Measurements from ENCODE around the gene INCENP.

INCENP gene

DNA sequence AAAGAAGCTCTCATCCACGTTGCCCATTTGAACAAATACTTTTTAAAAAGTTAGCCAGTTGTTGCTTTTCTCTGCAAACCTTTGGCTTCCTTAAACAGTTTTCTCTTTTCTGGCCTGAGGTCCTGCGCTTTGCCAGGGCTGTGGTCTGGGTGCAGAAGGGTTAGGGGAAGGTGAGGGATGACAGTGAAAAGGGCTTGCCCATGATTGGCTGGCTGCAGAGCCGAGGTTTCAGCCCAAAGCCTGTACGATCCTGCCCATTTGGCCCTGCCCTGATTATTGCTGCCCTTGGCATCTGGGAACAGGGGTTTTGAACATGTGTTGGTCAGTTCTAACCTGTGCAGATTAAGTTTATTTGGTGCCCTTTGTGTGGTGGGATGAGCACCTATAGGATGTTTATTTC lies 1.5 kb downstream of the INCENP start:
- no peak for DNase-seq

GRCh38 chr11:62125881-62126280 lies 2.1 kb downstream of the INCENP start:
- DNase-seq, result no peak

GRCh38 chr11:62127426-62127825 lies 3.6 kb downstream of the INCENP start:
- no peak for DNase-seq

DNA sequence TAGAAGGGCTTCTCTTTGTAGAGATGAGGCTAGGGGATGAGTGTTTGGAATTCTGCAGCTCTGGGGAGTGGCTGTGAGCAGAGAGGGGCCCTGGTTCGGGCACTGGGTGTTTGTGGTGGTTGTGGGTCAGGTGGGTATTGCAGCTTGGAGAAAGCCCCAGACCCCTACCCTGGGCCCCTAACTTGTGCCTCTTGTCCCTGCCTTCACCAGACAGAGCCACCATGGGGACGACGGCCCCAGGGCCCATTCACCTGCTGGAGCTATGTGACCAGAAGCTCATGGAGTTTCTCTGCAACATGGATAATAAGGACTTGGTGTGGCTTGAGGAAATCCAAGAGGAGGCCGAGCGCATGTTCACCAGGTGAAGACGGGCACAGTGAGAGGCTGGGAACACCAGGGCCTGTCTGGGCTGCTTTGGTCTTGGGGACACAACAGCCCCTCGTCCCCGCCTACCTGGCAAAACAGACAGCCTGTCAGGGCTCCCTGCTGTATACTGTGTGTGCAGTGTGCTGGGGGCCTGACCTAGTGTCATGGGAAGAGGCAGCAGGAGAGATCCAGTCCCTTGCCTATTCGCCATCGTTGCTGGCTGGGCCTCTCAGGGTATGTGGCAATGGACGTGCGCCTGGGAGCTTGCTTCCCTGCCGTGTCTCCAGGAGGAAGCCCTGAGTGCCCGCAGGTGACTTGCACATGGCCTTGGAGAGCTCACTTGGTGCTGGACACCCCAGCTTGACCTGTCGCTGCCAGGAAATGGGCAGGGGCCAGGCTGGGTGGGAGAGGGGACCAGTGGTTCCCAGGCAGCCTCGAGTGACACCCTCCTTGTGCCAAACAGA lies 4.3 kb downstream of the INCENP start:
- no peak for DNase-seq

DNA sequence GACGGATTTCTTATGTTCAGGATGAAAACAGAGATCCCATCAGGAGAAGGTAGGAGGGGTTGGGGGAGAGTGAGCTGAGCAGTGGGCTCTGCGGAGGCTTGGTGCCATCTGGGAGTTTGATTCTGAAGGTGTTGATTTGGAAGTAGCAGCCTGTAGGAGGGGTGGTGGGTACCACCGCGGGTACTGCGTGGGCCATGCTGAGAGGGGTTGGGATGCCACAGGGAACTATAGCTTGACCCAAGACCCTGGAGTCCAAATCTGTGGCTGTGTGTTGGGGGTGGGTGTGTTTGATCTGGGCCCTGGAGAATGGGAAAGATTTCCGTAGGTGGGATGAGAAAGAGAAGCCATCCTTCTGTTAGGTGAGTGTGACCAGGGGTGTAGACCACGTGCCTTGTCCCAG lies 5.0 kb downstream of the INCENP start:
- DNase-seq, result no peak

DNA sequence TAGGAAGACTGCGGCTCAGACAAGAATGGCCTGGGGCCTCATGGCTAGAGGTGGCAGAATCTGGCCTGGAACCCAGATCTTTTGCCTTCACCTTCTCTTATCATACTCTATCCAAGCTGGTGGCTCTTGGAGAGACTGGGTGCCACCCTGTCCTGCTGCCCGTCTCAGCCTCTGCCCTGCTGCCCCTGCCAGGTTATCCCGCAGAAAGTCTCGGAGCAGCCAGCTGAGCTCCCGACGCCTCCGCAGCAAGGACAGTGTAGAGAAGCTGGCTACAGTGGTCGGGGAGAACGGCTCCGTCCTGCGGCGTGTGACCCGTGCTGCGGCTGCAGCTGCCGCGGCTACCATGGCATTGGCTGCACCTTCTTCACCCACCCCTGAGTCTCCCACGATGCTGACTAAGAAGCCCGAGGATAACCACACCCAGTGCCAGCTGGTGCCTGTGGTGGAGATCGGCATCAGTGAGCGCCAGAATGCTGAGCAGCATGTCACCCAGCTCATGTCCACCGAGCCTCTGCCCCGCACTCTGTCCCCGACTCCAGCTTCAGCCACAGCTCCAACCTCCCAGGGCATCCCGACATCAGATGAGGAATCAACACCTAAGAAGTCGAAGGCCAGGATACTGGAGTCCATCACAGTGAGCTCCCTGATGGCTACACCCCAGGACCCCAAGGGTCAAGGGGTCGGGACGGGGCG lies 5.9 kb downstream of the INCENP start:
- no peak for DNase-seq

DNA sequence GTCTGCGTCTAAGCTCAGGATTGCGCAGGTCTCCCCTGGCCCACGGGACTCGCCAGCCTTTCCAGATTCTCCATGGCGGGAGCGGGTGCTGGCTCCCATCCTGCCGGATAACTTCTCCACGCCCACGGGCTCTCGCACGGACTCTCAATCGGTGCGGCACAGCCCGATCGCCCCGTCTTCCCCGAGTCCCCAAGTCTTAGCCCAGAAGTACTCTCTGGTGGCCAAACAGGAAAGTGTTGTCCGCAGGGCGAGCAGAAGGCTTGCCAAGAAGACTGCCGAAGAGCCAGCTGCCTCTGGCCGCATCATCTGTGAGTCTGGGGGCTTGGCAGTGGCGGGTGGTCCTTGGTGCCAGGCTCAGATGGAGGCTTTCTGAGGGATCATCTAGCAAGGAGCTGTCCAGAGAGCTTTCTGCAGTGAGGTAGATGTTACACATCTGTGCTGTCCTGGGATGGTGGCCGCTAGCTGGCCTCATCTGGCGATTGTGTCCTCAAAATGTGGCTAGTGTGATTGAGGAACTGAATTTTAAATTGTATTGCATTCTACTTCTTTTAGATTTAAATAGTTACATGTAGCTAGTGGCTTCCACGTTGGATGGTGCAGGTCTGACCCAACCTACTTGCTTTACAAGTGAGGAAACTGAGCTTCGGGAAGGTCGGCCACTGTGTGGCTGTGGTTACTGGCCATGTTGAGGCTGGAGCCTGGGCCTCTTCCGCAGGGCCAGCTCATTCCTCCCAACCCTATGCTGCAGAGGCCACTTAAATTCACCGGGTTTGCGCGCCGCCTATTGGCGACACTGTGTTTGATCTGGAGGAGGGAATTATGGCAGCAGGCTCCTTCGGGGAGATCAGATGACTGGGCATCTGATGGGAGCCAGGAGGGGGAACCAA lies 6.7 kb downstream of the INCENP start:
- no peak for DNase-seq

DNA sequence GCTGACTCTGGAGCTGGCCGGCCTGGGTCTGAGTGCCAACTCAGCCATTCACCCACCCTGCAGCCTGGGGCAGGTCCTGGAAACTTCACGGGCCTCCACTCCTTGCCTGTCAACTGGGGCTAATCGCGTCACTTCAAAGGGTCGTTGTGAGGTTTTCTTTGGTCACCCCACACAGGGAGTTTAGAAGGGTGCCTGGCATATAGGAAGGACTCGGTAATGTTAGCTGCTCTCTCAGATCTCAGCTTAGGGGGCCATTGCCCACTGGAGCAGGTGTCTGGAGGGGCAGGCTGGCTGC lies 7.3 kb downstream of the INCENP start:
- no peak for DNase-seq

DNA sequence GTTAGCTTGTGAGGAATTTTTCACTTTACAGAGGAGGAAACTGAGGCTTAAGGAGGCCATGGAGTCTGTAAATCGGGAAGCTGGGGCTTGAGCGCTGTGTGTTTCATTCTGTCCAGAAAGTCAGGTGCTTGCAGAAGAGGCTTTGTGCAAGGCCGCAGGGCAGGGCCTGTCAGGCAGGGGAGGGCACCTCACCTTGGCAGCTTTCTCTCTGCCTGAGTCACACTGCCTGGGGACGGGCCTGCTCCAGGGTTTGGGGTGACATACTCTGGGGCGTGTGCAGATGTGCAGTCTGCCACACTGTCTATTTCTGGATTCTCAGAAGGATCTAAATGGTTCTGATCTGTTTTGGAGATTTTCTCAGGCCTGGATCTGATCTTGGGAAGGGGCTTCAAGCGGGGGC lies 8.4 kb downstream of the INCENP start:
- no peak for DNase-seq

GRCh38 chr11:62132689-62133293 lies 9.0 kb downstream of the INCENP start:
- DNase-seq, result no peak

DNA sequence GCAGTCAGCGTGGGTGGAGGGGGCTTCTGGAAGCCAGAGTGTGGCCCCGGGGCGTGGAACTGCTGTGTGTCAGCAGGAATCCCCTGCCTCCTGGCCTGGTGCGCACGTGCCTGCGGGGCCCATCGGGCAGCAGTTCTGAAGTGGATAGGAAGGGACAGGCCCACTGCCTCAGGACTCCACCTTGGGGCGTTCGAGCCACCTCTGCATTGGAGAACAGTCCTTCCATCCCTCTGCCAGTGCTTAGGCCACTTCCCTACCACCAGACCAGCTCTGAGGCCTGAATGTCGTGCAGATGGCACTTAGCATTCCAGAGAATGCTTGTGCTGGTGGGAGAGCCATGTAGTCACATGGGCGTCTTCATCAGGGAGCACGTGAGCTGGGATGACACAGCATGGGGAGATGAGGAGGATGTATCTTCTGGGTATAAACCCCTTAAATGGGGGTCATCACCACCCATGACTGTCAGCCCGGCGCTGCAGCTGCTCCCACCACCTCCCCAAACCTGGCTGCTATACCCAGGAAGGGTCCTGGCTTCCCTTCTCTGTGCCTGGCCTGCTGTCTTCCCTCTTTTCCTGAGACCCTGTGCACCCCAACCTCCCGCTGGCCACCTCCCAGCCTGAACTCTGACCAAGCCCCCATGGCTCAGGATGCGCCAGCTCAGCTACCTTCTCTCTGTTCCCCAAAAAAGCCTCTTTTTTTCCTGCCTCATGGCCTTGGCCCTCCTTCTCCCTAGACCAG lies 9.7 kb downstream of the INCENP start:
- no peak for DNase-seq

- no peak for DNase-seq
Measured at GRCh38 chr11:62137276-62137861, 13.6 kb downstream of the INCENP start.

DNA sequence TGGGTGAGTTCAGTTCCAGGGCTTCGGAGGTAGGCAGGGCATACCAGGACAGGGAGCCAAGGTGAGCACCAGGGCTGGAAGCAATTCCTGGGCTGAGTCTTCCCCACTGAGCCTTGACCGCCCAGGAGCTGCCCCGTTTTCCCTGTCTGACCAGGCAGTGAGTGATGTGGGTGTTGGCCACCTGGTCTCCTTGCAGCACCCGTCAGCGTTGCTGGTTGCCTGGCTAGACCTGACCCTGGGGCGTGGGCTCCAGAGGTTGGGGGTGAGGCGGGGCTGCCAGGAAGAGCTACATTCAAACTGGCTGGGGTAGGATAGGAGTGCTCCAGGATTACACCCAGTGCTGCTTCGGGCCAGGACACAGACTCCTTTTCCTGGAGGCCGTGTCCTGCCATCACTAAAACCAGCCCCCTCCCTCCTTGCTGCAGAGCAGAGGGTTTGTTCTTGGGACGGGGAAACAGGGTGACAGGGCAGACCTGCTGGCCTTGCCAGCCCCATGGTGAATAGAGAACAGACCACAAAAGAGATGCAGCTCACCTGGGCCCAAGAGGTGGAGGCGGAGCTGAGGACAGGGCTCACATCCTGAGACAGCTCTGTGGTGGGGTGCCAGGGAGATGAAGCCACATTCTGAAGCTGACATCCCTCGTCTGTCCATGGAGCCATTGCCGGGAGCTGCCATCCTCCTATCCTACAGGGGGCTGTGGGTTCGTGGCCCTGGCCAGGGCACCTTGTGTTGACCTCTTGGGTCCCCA lies 14.2 kb downstream of the INCENP start:
- DNase-seq, result no peak

DNA sequence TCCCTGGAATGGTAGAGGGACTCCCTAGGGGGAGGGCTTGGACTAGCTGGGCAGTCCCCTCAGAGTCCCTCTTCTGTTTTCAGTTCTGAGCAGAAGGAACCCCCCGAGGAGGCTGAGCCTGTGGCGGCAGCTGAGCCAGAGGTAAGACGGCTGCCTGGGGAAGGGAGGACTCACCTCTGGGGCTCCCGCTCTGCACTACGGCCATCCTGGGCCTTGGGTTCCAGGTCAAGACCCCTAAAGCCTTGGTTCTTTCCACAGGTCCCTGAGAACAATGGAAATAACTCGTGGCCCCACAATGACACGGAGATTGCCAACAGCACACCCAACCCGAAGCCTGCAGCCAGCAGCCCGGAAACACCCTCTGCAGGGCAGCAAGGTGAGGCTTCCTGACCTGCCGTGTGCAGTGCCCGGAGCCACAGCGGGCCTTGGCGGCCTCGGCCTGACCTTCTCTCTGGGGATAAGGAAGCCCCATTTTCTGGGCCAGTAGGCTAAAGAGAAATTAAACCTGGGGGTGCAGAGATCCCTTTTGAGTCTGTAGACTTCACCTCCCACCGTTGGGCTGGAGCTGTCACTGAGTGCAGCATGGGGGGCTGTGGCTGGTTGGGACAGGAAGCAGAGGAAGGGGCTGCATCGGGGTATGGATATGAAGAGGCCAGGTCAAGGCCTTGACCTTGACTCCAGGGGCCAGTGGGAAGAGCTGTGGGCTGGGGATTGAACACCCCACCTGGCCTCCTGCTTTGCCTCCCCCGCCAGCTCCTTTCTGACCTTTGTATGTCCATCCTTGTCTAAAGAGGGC lies 15.0 kb downstream of the INCENP start:
- DNase-seq, result no peak

DNA sequence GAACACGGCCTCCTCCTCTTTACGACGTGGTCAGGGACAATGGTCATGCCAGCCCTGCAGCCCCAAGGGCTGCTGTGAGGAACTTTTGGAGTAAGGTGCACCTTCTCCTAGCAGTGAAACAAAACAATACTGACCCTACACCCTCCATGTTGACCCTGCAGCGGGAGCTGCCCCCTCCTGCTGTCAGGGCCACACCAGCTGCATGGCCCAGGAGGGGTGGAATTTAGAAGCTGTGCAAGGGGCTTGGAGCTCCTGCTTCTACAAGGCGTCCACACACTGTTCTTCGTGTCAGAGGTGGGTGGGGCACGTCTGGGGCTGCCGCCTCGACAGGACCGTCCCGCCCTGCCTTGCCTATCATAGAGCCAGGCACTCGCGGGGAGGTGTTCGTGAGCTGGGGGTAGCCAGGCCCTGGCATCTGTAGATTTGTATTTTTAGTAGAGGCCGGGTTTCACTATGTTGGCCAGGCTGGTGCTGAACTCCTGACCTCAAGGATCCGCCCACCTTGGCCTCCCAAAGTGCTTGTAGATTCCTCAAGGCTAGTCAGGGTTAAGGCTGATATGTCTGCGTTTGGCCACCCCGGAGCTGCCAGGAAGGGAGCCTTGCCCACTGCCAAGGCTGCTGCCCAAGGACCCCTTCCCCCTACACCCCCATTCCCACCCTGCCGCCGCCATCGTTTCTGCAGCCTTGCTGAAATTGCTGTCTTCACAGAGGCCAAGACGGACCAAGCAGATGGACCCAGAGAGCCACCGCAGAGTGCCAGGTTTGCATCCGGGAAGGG lies 15.9 kb downstream of the INCENP start:
- DNase-seq, result no peak

GRCh38 chr11:62140304-62141110 lies 16.7 kb downstream of the INCENP start:
- no peak for DNase-seq

DNA sequence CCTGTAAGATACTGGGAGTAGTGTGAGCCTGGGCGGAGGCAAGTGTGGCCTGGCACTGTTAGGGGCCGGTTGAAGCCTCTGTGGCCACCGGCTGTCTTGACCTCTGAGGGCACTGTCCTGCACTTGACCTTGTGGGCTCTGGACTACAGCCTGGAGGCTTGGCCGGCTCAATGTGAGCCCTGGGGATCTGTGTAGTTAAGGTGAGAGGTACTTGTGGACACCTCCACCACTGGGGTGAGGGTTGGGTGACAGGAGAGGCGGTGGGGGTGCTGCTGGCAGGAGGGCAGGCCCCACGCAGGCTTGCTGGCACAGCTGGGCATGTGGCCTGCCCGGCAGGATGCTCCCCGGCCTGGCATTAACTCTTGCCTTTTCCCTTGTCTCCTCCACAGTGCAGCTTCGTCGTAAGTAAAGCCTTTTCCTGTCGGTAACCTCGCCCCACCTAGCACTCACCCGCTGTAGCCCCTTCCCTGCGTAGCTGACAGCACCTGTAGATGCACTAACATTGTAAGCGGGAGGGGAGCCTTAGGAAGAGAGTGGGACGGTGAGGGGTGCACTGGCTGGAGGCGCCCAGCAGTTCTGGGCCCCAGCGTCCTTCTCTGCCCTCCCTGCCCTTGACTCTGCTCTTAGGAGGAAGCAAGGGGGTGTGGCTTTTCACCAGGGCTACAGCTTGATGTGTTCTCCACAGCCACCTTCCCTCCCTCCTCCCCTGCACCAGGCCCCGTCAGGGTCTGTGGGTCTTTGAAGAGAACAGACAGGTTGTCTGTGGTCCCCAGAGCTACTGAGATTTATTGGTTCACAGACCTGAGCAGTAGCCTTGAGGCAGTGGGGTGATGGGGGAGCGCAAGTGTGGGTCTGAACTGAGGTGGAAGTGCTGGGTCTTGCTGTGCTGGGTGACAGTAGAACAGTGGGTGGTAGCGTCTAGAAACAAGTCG lies 17.6 kb downstream of the INCENP start:
- DNase-seq, result no peak

DNA sequence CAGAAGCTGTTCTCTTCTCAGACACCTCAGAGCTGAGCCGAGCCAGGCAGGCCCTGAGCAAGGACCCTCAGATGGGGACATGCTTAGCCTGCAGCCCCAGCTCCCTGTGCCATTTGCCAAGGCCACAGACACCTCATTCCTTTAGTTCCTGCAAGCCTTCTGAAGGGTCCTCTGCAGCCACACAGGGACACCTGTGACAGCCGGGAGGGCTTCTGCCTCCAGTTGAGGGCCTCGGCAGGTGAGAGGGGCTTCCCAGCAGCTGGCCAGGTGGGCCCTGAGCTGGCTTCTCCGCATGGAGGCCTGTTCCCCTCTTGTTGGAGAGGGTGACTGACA lies 18.2 kb downstream of the INCENP start:
- DNase-seq, result no peak
